Kidney epithelial cell (primary cell): Measurements from ENCODE around the gene RARRES1. TPM values are rescaled to one million over a fixed set of nuclear protein-coding genes. Genes with fewer than 3 reads are reported as not detected.

Experiments
- DNase-seq: peaks from one replicate; pipeline ENCODE4 v3.0.0-alpha.2; 2010; ENCODE audit warnings: low read depth
- H3K27me3 ChIP-seq: 2 replicates; pipeline ENCODE4 v1.6.0; 2011; ENCODE audit warnings: low read length; ENCODE audit not compliant: control insufficient read depth, insufficient read depth
- H3K36me3 ChIP-seq: 2 replicates; pipeline ENCODE4 v1.5.1; 2011; ENCODE audit warnings: low read length; ENCODE audit not compliant: control insufficient read depth, insufficient read depth
- H3K4me3 ChIP-seq: 2 replicates; pipeline ENCODE4 v1.5.1; 2011; ENCODE audit warnings: low read depth, mild to moderate bottlenecking, control low read depth, low read length
- CTCF ChIP-seq: IDR thresholded peaks from 2 replicates; pipeline ENCODE4 v1.5.1; 2011; ENCODE audit warnings: mild to moderate bottlenecking, moderate library complexity, low read length, control low read depth, inconsistent platforms; ENCODE audit not compliant: insufficient read depth, poor library complexity, severe bottlenecking
- total RNA-seq: library from RNA; depleted of rRNA; stranded (reverse); fragments of >200 nt; gene quantifications from 2 replicates; pipeline ENCODE4 v1.2.3, GENCODE V29; 2015

Gene RARRES1
- total RNA-seq, 1 donor from 2014 or later: 5.3 TPM

GRCh38 chr3:158776531-158776930 lies 44.3 kb upstream of the RARRES1 start:
- no peak overlapping the region for H3K4me3 ChIP-seq
- no peaks in the 10 kb centered on the region for H3K27me3 ChIP-seq
- TF ChIP-seq CTCF: no peak
- H3K36me3 ChIP-seq: no peaks in the 10 kb centered on the region
- no peak for DNase-seq

DNA sequence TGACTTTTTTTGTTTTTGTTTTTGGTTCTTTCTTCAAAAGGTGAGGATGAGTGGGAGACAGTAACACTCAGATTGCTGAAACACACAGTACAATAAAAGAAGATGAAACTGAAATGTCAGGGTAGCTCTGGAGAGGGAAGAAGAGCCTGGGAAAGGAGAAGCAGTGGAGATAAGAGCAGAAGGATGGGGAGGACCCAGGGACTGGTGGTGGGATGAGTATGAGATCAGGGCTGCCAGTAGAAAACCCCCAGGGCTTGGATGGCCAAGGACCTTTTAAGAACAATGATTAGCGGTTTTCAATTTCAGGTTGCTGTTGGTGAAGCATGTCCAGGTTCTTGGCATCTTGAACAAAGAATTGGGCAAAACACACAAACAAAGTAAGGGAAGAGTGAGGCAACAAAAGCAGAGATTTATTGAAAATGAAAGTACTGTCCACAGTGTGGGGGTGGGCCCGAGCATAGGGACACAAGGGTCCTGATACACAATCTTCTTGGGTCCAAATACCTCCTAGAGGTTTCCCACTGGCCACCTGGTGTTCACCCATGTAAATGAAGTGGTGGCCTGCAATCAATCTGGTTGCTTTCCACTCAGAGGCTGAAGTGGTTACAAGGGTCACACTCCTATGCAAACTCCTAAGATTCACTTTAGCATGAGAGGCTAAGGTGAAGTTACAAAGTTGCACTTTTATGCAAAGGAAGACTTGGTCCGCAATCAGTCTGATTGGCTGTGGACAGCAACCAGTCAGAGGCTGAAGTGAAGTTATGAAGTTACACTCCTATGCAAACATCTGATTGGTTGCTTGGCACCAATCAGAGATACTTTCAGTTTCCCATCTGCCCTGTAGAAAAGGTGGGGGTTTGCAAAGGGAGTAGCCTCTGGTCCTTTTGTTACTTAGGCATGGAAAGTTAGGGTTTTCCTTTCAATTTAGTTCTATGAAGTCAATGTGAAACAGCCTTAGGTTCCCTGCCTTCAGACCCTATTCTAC lies 43.5 kb upstream of the RARRES1 start:
- H3K4me3 ChIP-seq: no peak overlapping the region
- no peak for TF ChIP-seq CTCF
- H3K27me3 ChIP-seq: no peaks in the 10 kb centered on the region
- H3K36me3 ChIP-seq: no peaks in the 10 kb centered on the region
- DNase-seq: no peak

DNA sequence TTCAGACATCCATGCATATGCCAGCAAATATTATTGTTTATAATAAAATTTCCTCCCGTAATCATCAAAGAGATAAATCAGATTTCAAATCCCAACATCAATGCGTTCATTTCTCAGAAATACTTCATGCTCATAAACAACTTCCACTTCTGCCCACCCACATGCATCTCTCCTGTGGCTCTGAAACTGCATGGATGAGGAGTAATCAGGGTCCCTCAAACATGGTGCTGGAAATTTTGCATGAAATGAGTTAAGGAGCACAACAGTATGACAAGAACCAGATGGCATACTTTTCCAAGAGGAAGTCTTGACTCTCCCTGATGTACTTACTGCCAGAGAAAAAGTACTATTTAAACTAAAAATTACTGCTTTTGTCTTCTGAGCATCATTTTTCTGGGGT lies 42.7 kb upstream of the RARRES1 start:
- no peak for TF ChIP-seq CTCF
- no peak overlapping the region for H3K4me3 ChIP-seq
- H3K27me3 ChIP-seq: no peaks in the 10 kb centered on the region
- no peaks in the 10 kb centered on the region for H3K36me3 ChIP-seq
- no peak for DNase-seq

DNA sequence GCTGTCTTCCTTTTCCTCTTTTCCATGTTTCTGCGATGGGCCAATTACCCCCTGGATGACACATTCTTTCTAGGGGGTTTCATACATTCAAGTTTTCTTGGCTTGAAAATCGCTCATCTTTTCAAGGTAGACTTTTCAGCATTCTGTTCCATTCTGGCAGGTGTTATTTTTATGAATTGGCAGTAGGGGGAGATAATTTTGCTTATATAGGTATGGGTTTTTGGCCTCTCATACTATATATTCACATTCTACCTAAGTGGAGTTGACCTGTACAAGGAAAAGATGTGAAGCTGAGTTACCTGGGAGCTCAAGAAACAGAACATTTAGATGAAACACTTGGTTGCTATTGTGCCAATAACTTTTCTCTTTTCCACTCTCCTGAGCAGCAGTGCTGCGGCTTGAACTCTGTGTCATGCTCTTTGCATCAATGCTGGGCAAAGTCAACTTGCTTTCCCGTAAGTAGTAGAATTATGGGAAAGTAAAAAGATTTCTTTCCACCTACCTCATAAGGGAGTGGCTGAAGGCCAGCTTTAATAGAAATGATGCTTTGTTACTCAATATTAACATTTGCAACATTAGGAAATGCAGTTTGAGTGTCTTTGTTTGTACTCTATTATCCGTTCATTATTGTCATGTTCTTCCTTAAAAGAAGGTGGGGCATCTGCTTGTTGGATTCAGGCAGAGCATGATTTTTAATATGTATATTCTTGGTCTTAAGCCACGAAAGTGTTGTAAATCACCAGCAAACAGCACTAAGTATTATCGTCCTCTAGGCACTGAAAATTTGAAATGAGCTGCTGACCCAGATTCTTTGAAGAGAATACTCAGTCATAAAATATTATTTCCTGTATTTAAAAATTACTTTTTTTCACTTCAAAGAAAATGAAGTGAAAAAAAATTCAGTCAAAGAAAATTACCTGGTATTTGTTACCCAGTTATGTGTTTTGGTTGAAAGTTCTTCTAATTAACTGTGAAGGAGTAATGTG lies 41.9 kb upstream of the RARRES1 start:
- no peak for TF ChIP-seq CTCF
- Histone ChIP-seq H3K27me3 (no peaks in the 10 kb centered on the region), H3K4me3 (no peak overlapping the region), H3K36me3 (no peaks in the 10 kb centered on the region)
- no peak for DNase-seq

DNA sequence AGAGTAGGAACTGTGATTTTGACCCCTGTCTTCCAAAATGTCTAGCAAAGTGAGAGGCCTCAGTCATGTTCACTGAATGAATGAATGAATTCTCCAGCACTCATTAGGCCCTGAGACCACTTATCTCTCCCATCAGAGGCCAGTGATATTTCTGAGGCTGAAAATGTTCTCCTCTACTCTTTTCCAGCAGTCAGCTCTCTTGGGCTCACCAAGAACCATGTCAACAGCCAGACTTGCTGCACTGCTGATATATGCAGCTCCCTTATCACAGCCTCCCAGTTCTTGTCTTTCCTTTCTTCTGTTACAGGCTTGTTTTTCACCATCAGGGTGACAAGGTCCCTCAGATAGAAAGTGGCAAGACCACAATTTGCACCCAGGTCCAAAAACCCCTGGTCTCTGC lies 40.9 kb upstream of the RARRES1 start:
- DNase-seq: no peak
- Histone ChIP-seq H3K27me3 (no peaks in the 10 kb centered on the region), H3K36me3 (no peaks in the 10 kb centered on the region), H3K4me3 (no peak overlapping the region)
- TF ChIP-seq CTCF: no peak
